Muscle layer of duodenum (tissue), 2 donors: ENCODE data around the gene NDST1.

Source experiments
- H3K27ac ChIP-seq: one replicate; pipeline ENCODE4 v1.7.0; 2013; ENCODE audit warnings: mild to moderate bottlenecking, low read length
- H3K27me3 ChIP-seq: one replicate; pipeline ENCODE4 v1.7.0; 2013; ENCODE audit warnings: low read depth, mild to moderate bottlenecking, control low read depth, low read length
- H3K36me3 ChIP-seq, 2 donors: one replicate each; pipeline ENCODE4 v1.7.0; 2013; ENCODE audit warnings: low read length in 2 of 2, control low read depth in 1 of 2, mild to moderate bottlenecking in 1 of 2; ENCODE audit not compliant: insufficient read depth in 2 of 2, control insufficient read depth in 1 of 2
- H3K4me1 ChIP-seq, 2 donors: one replicate each; pipeline ENCODE4 v1.7.0; 2013; ENCODE audit warnings: low read length in 2 of 2, mild to moderate bottlenecking in 2 of 2, control low read depth in 1 of 2, moderate library complexity in 1 of 2; ENCODE audit not compliant: insufficient read depth in 2 of 2, control insufficient read depth in 1 of 2
- H3K4me3 ChIP-seq, 2 donors: one replicate each; pipeline ENCODE4 v1.7.0; 2013; ENCODE audit warnings: low read length in 2 of 2, low read depth in 1 of 2, mild to moderate bottlenecking in 1 of 2
- H3K9me3 ChIP-seq, 2 donors: one replicate each; pipeline ENCODE4 v1.7.0; 2013; ENCODE audit warnings: low read length in 2 of 2, control low read depth in 1 of 2, mild to moderate bottlenecking in 1 of 2; ENCODE audit not compliant: control insufficient read depth in 1 of 2
- donor health status: healthy.

NDST1 gene

DNA sequence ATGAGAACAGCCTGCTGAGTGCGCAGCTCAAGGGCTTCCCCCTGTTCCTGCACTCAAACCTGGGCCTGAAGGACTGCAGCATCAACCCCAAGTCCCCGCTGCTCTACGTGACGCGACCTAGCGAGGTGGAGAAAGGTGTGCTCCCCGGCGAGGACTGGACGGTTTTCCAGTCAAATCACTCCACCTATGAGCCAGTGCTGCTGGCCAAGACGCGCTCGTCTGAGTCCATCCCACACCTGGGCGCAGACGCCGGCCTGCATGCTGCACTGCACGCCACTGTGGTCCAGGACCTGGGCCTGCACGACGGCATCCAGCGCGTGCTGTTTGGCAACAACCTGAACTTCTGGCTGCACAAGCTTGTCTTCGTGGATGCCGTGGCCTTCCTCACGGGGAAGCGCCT is 19.9 kb downstream of the NDST1 start:
- Histone ChIP-seq H3K4me3 (no peak overlapping the region), H3K27ac (no peak overlapping the region), H3K4me1 (peaks cover 11 to 49% of the 10 kb centered on the region in 2 donors), H3K36me3 (peaks cover 18% of the 10 kb centered on the region in 2 donors), H3K27me3 (no peaks in the 10 kb centered on the region), H3K9me3 (no peaks in the 10 kb centered on the region)

GRCh38 chr5:150528924-150529546 is 21.1 kb downstream of the NDST1 start:
- Histone ChIP-seq H3K36me3 (peaks cover 25% of the 10 kb centered on the region in 2 donors), H3K27me3 (no peaks in the 10 kb centered on the region), H3K27ac (no peak overlapping the region), H3K9me3 (no peaks in the 10 kb centered on the region), H3K4me3 (no peak overlapping the region), H3K4me1 (peaks cover 0 to 36% of the 10 kb centered on the region in 2 donors)

DNA sequence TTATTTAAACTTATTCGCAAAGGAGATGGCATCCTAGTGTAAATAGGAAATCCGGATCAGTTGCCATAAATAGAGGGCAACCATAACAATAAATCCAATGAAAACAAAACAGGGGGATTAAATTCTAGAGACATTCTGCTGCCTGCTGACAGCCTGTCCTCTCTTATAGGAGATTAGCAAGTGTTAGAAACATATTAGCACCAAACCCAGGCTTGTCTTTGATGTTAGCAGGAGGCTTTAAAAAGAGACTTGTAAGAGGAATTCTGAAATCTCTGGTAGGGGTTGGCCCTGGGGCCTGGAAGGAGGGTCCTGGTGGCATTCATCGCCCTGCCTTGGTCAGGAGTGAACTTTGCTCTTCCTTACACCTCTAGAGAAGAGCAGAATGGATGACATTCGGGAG is 21.6 kb downstream of the NDST1 start:
- Histone ChIP-seq H3K27ac (no peak overlapping the region), H3K9me3 (no peaks in the 10 kb centered on the region), H3K4me3 (no peak overlapping the region), H3K4me1 (peaks cover 0 to 31% of the 10 kb centered on the region in 2 donors), H3K27me3 (no peaks in the 10 kb centered on the region), H3K36me3 (peaks cover 30% of the 10 kb centered on the region in 2 donors)

DNA sequence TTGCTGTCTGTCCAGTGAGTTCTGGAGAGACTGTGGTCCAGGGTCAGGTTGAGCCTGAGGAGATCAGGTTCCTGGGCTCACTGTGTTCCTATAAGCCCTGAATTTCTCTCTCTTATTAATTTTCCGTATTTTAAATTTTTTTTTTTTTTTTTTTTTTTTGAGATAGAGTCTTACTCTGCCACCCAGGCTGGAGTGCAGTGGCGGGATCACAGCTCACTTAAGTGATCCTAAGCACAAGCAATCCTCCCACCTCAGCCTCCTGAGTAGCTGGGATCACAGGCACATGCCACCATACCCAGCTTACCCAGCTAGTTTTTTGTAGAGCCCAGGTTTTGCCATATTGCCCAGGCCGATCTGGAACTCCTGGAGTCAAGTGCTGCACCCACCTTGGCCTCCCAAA is 22.5 kb downstream of the NDST1 start:
- no peaks in the 10 kb centered on the region for H3K27me3 ChIP-seq
- no peaks in the 10 kb centered on the region for H3K9me3 ChIP-seq
- H3K4me1 ChIP-seq = peaks cover 0 to 26% of the 10 kb centered on the region in 2 donors
- H3K4me3 ChIP-seq = no peak overlapping the region
- H3K36me3 ChIP-seq = peaks cover 37% of the 10 kb centered on the region in 2 donors
- no peak overlapping the region for H3K27ac ChIP-seq

DNA sequence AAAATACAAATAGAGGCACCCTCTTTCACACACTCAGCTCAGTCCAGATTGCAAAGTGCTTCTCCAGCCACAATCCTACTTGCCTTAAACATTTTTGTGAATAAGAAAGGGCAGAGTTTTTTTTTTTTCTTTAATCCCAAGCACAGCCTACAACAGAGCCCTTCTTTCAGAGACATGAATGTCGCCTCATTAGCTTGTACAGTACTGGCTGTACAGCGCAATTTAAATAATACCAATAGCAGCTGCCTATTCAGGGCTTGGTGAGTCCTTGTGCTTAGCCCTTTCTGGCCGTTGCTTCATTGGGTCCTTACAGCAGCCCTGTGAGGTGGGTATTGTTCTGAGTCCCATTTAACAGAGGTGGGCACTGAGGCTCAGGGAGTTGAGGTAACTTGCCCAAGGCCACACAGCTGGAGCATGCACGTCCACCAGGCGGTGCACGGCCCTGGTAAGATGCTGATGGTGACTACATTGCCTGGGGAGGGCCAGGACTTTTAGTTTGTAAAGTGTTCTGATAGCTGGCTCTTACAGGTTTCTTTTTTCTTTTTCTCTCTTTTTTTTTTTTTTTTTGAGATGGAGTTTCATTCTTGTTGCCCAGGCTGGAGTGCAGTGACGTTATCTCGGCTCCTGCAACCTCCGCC is 23.1 kb downstream of the NDST1 start:
- H3K36me3 ChIP-seq = peaks cover 43 to 44% of the 10 kb centered on the region in 2 donors
- peaks cover 0 to 23% of the 10 kb centered on the region in 2 donors for H3K4me1 ChIP-seq
- no peaks in the 10 kb centered on the region for H3K9me3 ChIP-seq
- H3K4me3 ChIP-seq = no peak overlapping the region
- no peaks in the 10 kb centered on the region for H3K27me3 ChIP-seq
- no peak overlapping the region for H3K27ac ChIP-seq

- no peak overlapping the region for H3K4me3 ChIP-seq
- H3K27me3 ChIP-seq = no peaks in the 10 kb centered on the region
- H3K36me3 ChIP-seq = peaks cover 43 to 48% of the 10 kb centered on the region in 2 donors
- no peaks in the 10 kb centered on the region for H3K9me3 ChIP-seq
- H3K27ac ChIP-seq = no peak overlapping the region
- peaks cover 0 to 17% of the 10 kb centered on the region in 2 donors for H3K4me1 ChIP-seq
These were observed 23.8 kb downstream of the NDST1 start for GRCh38 chr5:150531686-150532085.

DNA sequence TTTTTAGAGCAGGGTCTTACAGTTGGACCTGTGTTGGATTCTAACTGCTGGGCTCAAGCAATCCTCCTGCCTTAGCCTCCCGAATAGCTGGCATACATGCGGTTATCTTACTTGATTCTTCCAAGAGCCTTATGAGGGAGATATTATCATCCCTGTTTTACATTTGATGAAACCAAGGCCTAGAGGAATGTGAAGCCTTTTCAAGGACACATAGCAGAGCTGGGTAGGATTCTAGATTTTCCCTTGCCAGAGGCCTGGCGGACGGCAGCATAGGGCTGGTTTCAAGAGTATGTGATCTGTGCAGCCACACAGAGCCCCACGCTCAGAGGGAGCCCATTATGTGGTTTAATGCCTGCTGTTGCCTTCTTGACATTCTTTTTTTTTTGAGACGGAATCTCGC is 24.2 kb downstream of the NDST1 start:
- peaks cover 42 to 47% of the 10 kb centered on the region in 2 donors for H3K36me3 ChIP-seq
- peaks cover 0 to 12% of the 10 kb centered on the region in 2 donors for H3K4me1 ChIP-seq
- no peaks in the 10 kb centered on the region for H3K9me3 ChIP-seq
- H3K27me3 ChIP-seq = no peaks in the 10 kb centered on the region
- no peak overlapping the region for H3K27ac ChIP-seq
- no peak overlapping the region for H3K4me3 ChIP-seq

- Histone ChIP-seq H3K9me3 (no peaks in the 10 kb centered on the region), H3K27ac (no peak overlapping the region), H3K4me1 (peaks cover 0 to 13% of the 10 kb centered on the region in 2 donors), H3K27me3 (no peaks in the 10 kb centered on the region), H3K36me3 (peaks cover 37 to 41% of the 10 kb centered on the region in 2 donors), H3K4me3 (no peak overlapping the region)
These were observed 25.1 kb downstream of the NDST1 start for GRCh38 chr5:150532996-150533395.

- Histone ChIP-seq H3K27me3 (no peaks in the 10 kb centered on the region), H3K4me3 (no peak overlapping the region), H3K36me3 (peaks cover 40 to 50% of the 10 kb centered on the region in 2 donors), H3K9me3 (no peaks in the 10 kb centered on the region), H3K4me1 (peaks cover 0 to 11% of the 10 kb centered on the region in 2 donors), H3K27ac (no peak overlapping the region)
These were observed 26.9 kb downstream of the NDST1 start for GRCh38 chr5:150534811-150535210.

GRCh38 chr5:150535611-150536010 is 27.7 kb downstream of the NDST1 start:
- Histone ChIP-seq H3K36me3 (peaks cover 48 to 54% of the 10 kb centered on the region in 2 donors), H3K4me3 (no peak overlapping the region), H3K9me3 (no peaks in the 10 kb centered on the region), H3K27ac (no peak overlapping the region), H3K4me1 (peaks cover 0 to 14% of the 10 kb centered on the region in 2 donors), H3K27me3 (no peaks in the 10 kb centered on the region)

GRCh38 chr5:150538007-150538917 is 30.3 kb downstream of the NDST1 start:
- H3K27me3 ChIP-seq = no peaks in the 10 kb centered on the region
- H3K9me3 ChIP-seq = no peaks in the 10 kb centered on the region
- peaks cover 53 to 67% of the 10 kb centered on the region in 2 donors for H3K36me3 ChIP-seq
- H3K27ac ChIP-seq = no peak overlapping the region
- H3K4me3 ChIP-seq = no peak overlapping the region
- peaks cover 0 to 24% of the 10 kb centered on the region in 2 donors for H3K4me1 ChIP-seq
